ENCODE data around the gene KIF2C. TPM values are rescaled to one million over a fixed set of nuclear protein-coding genes. Genes with fewer than 3 reads are reported as not detected.

Gene KIF2C
- polyA plus RNA-seq, 3 donors: 0.13 to 0.29 (median 0.24) TPM

DNA sequence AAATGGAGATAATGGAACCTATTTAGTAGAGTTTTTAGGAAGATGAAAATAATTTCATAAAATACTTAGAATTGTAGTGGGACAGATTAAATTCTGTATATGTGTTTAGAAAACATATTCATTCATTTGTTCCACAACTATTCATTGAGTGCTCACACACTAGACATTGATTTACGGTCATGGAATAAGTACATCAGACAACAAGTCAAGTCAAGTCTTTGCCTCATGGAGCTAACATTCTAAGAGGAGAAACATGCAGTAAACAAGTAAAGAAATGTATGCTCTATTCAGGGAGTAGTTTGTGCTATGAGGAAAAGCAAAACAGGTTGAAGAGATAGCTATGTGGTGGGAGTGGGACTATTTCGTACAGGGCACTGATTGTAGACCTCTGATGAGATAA is 77.7 kb downstream of the KIF2C start:
- Histone ChIP-seq H3K9ac (ENCODE audit: insufficient read depth, low read length, poor library complexity, severe bottlenecking) (no peak overlapping the region), H4K20me1 (ENCODE audit: insufficient read depth, low read length) (no peaks in the 10 kb centered on the region), H3K4me2 (replicated peaks; ENCODE audit: extremely low read depth, low read length, poor library complexity, severe bottlenecking) (no peak overlapping the region), H3K27ac (ENCODE audit: low read depth in 1 of 2, low read length in 2 of 2) (no peak overlapping the region), H2AFZ (ENCODE audit: insufficient read depth, low read depth, low read length, poor library complexity, severe bottlenecking) (no peak overlapping the region), H3K4me1 (ENCODE audit: control insufficient read depth in 1 of 2, insufficient read depth in 2 of 2, low read length in 2 of 2) (peaks cover 55 to 61% of the 10 kb centered on the region in 2 donors), H3K36me3 (replicated peaks in 1 of 2; ENCODE audit: control insufficient read depth in 1 of 2, insufficient read depth in 2 of 2, low read length in 2 of 2) (no peaks in the 10 kb centered on the region), H3K27me3 (ENCODE audit: control insufficient read depth in 2 of 2, insufficient read depth in 2 of 2, low read length in 2 of 2) (no peaks in the 10 kb centered on the region), H3K4me3 (replicated peaks in 1 of 3; ENCODE audit: low read depth in 2 of 3, low read length in 3 of 3) (no peak overlapping the region), H3K9me3 (replicated peaks in 1 of 2; ENCODE audit: control insufficient read depth in 1 of 2, insufficient read depth in 1 of 2, low read length in 2 of 2) (no peaks in the 10 kb centered on the region), H3K79me2 (ENCODE audit: insufficient read depth, low read length) (no peaks in the 10 kb centered on the region)
- no peak overlapping the region for H3K4me3 Mint-ChIP-seq
- peak overlapping the region in 1 of 7 donors; percentile 64 for H3K27ac Mint-ChIP-seq
- peaks cover 6 to 7% of the 10 kb centered on the region in 2 donors for H3K36me3 Mint-ChIP-seq
- intact Hi-C loops (cut with micrococcal nuclease): no loop called here
- 100% methylated on average over 1 of the region's 2 CpGs for WGBS (ENCODE audit: insufficient coverage)
- no peaks in the 10 kb centered on the region for H3K9me3 Mint-ChIP-seq
- TF ChIP-seq, protein P1, sequence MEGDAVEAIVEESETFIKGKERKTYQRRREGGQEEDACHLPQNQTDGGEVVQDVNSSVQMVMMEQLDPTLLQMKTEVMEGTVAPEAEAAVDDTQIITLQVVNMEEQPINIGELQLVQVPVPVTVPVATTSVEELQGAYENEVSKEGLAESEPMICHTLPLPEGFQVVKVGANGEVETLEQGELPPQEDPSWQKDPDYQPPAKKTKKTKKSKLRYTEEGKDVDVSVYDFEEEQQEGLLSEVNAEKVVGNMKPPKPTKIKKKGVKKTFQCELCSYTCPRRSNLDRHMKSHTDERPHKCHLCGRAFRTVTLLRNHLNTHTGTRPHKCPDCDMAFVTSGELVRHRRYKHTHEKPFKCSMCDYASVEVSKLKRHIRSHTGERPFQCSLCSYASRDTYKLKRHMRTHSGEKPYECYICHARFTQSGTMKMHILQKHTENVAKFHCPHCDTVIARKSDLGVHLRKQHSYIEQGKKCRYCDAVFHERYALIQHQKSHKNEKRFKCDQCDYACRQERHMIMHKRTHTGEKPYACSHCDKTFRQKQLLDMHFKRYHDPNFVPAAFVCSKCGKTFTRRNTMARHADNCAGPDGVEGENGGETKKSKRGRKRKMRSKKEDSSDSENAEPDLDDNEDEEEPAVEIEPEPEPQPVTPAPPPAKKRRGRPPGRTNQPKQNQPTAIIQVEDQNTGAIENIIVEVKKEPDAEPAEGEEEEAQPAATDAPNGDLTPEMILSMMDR (IDR thresholded peaks at IDR 0.05): no peak
- peaks cover 66% of the 10 kb centered on the region for H3K4me1 Mint-ChIP-seq
- DNase-seq: no peak
- H3K27me3 Mint-ChIP-seq (ENCODE audit: low read depth in 3 of 3): peaks cover 0 to 1% (median 0%) of the 10 kb centered on the region in 3 donors

Small RNA genes within 50 kb of the gene (small RNA-seq; reads per million reads assigned to genes)
- gene RNU5D-1 (ENCODE audit: insufficient read length, low read depth): 17.7 reads per million, percentile 86 among the genes with 10 or more reads in this experiment
- gene RNU5F-1 (ENCODE audit: insufficient read length, low read depth): 159 reads per million, percentile 97 among the genes with 10 or more reads in this experiment
- 20,304 reads per million, percentile 100 among the genes with 10 or more reads in this experiment for gene SNORD38A (ENCODE audit: insufficient read length, low read depth)
- gene SNORD38B (ENCODE audit: insufficient read length, low read depth): not detected
- gene SNORD46 (ENCODE audit: insufficient read length, low read depth): 51.0 reads per million, percentile 94 among the genes with 10 or more reads in this experiment
- gene SNORD55 (ENCODE audit: insufficient read length, low read depth): not detected

Other genes starting within 250 kb of the KIF2C start
- gene TMEM53, start 65.4 kb upstream of the KIF2C start, polyA plus RNA-seq: 1 to 10 TPM; 4.8 to 8.8 (median 8.6) TPM
- 100 to 1,000 TPM in 1 of 3 donors, 10 to 100 TPM in 2; 14.7 to 209 (median 15.8) TPM for gene ARMH1, start 65.1 kb upstream of the KIF2C start, polyA plus RNA-seq
- not detected for gene RNU5D-1, start 8.7 kb upstream of the KIF2C start, polyA plus RNA-seq
- gene RPS8, start 35.7 kb downstream of the KIF2C start, polyA plus RNA-seq: 1,000 to 10,000 TPM in 1 of 3 donors, 100 to 1,000 TPM in 2; 413 to 1,619 (median 419) TPM
- under 1 TPM in 1 of 3 donors, not detected in 2; 0.19 TPM for gene BEST4, start 48.3 kb downstream of the KIF2C start, polyA plus RNA-seq
- gene PLK3, start 60.5 kb downstream of the KIF2C start, polyA plus RNA-seq: 100 to 1,000 TPM in 1 of 3 donors, 10 to 100 TPM in 2; 15.8 to 285 (median 28.1) TPM
- 1 to 10 TPM in 2 of 3 donors, under 1 TPM in 1; 0.91 to 2.8 (median 2.2) TPM for gene DYNLT4, start 67.5 kb downstream of the KIF2C start, polyA plus RNA-seq
- gene BTBD19, start 68.7 kb downstream of the KIF2C start, polyA plus RNA-seq: 1 to 10 TPM in 1 of 3 donors, under 1 TPM in 2; 0.10 to 6.3 (median 0.73) TPM
- under 1 TPM; 0.18 to 0.71 (median 0.22) TPM for gene PTCH2, start 103.4 kb downstream of the KIF2C start, polyA plus RNA-seq
- gene EIF2B3, start 246.8 kb downstream of the KIF2C start, polyA plus RNA-seq: 10 to 100 TPM; 10.9 to 18.0 (median 14.7) TPM

All from CD14-positive monocyte (primary cell).